Activated CD8-positive, alpha-beta memory T cell treated with anti-CD3 and anti-CD28 coated beads for 48 hours (primary cell): Measurements from ENCODE around the gene SWSAP1.
"Not testable (repeated sequence)": the region's sequence is repeated elsewhere in the genome, so short reads cannot be mapped to it uniquely, and the experiment has no call there.

Source experiments
- DNase-seq, 3 experiments: peaks; one replicate each; pipeline ENCODE4 v3.0.0-alpha.2; 2020; ENCODE audit warnings: low read depth in 2 of 3, low spot score in 2 of 3

Gene SWSAP1

GRCh38 chr19:11374433-11375142, at the start of gene SWSAP1:
SWSAP1 (plus strand) TSS chr19:11374666; CDS start chr19:11374681, 15 bp downstream.
- peak; percentile 85 to 89 (median 88) for DNase-seq

GRCh38 chr19:11324748-11325389, 49.6 kb upstream of the SWSAP1 start:
- DNase-seq, result no peak

GRCh38 chr19:11325544-11325943, 48.9 kb upstream of the SWSAP1 start:
- DNase-seq, result no peak

GRCh38 chr19:11330127-11330526, 44.3 kb upstream of the SWSAP1 start:
- DNase-seq, result no peak

GRCh38 chr19:11331502-11331901, 43.0 kb upstream of the SWSAP1 start:
- no peak for DNase-seq

- no peak for DNase-seq
Observed at GRCh38 chr19:11332822-11333221, 41.6 kb upstream of the SWSAP1 start.

GRCh38 chr19:11333838-11334237, 40.6 kb upstream of the SWSAP1 start:
- DNase-seq, result not testable (repeated sequence)

GRCh38 chr19:11335449-11336146, 38.9 kb upstream of the SWSAP1 start:
- no peak for DNase-seq

GRCh38 chr19:11337080-11337479, 37.4 kb upstream of the SWSAP1 start:
- DNase-seq, result no peak

- no peak for DNase-seq
Observed at GRCh38 chr19:11338121-11338520, 36.3 kb upstream of the SWSAP1 start.

GRCh38 chr19:11338569-11339253, 35.8 kb upstream of the SWSAP1 start:
- no peak for DNase-seq

GRCh38 chr19:11339254-11340098, 35.0 kb upstream of the SWSAP1 start, which contains the start of gene RAB3D:
RAB3D (minus strand) TSS chr19:11339657; CDS start chr19:11337399, 2,258 bp downstream.
- peak; percentile 38 to 64 (median 59) for DNase-seq

- DNase-seq, result not testable (repeated sequence)
Observed at GRCh38 chr19:11340099-11340467, 34.4 kb upstream of the SWSAP1 start.

- no peak for DNase-seq
Observed at GRCh38 chr19:11342429-11342828, 32.0 kb upstream of the SWSAP1 start.

GRCh38 chr19:11345122-11345803, 29.2 kb upstream of the SWSAP1 start:
- DNase-seq, result no peak

GRCh38 chr19:11346104-11346940, 28.1 kb upstream of the SWSAP1 start, which contains the start of the genes CCDC159 and TMEM205:
CCDC159 (plus strand) TSS chr19:11346519; CDS start chr19:11346607, 88 bp downstream.
TMEM205 (minus strand) TSS chr19:11346268; CDS start chr19:11345619, 649 bp downstream.
- peak; percentile 77 to 90 (median 82) for DNase-seq

GRCh38 chr19:11347546-11348039, 26.9 kb upstream of the SWSAP1 start:
- DNase-seq, result no peak

GRCh38 chr19:11349171-11349570, 25.3 kb upstream of the SWSAP1 start:
- DNase-seq, result no peak

GRCh38 chr19:11354102-11354501, 20.4 kb upstream of the SWSAP1 start:
- DNase-seq, result not testable (repeated sequence)
